CD4-positive, alpha-beta memory T cell (primary cell): ENCODE results near the gene ARHGEF4. TPM values are rescaled to one million over a fixed set of nuclear protein-coding genes. Genes with fewer than 3 reads are reported as not detected.

Experiments
- CTCF ChIA-PET: fragments of 350-600 bp; sonication (Branson Sonifier 250); formaldehyde crosslinking; loops from one replicate; lab custom pipeline; 2021; ENCODE audit warnings: inconsistent platforms; ENCODE audit not compliant: partially characterized antibody; lab: Charles Lee
- POLR2A ChIA-PET: fragments of 350-600 bp; sonication (Branson Sonifier 250); formaldehyde crosslinking; loops from one replicate; lab custom pipeline; 2021; ENCODE audit not compliant: partially characterized antibody; lab: Charles Lee
- DNase-seq, 5 donors: peaks; one replicate each; pipeline versions ENCODE4 v3.0.0 to v3.0.0-alpha.2; 2020 to 2022; ENCODE audit warnings: mixed read lengths in 1 of 5
- H3K27ac ChIP-seq: one replicate; pipeline ENCODE4 v1.7.0; 2013; ENCODE audit warnings: low read depth, low read length
- H3K27me3 ChIP-seq: 2 replicates; pipeline ENCODE4 v1.7.0; 2013; ENCODE audit warnings: mild to moderate bottlenecking, low read length, moderate library complexity; ENCODE audit not compliant: insufficient read depth
- H3K36me3 ChIP-seq: 2 replicates; pipeline ENCODE4 v1.7.0; 2013; ENCODE audit warnings: mild to moderate bottlenecking, low read length, moderate library complexity; ENCODE audit not compliant: insufficient read depth
- H3K4me1 ChIP-seq: 2 replicates; pipeline ENCODE4 v1.7.0; 2013; ENCODE audit warnings: mild to moderate bottlenecking, low read length, moderate library complexity; ENCODE audit not compliant: insufficient read depth
- H3K4me3 ChIP-seq, 2 donors: one replicate each; pipeline ENCODE4 v1.7.0; 2013; ENCODE audit warnings: low read length in 2 of 2, mild to moderate bottlenecking in 1 of 2
- H3K9me3 ChIP-seq, 2 donors: one replicate each; pipeline ENCODE4 v1.7.0; 2013; ENCODE audit warnings: low read length in 2 of 2, control low read depth in 1 of 2; ENCODE audit not compliant: control insufficient read depth in 1 of 2
- H3K27ac Mint-ChIP-seq, 7 donors: one replicate each; pipeline ENCODE4 v1.8.0; 2020 to 2021; ENCODE audit warnings: mixed read lengths in 7 of 7, mild to moderate bottlenecking in 6 of 7, inconsistent platforms in 3 of 7, moderate library complexity in 3 of 7
- H3K27me3 Mint-ChIP-seq, 2 donors: one replicate each; pipeline ENCODE4 v1.8.0; 2020 to 2021; ENCODE audit warnings: mixed read lengths in 2 of 2
- H3K36me3 Mint-ChIP-seq, 2 donors: one replicate each; pipeline ENCODE4 v1.8.0; 2020 to 2021; ENCODE audit warnings: mixed read lengths in 2 of 2, inconsistent platforms in 1 of 2, mild to moderate bottlenecking in 1 of 2
- H3K4me1 Mint-ChIP-seq, 4 donors: one replicate each; pipeline ENCODE4 v1.8.0; 2020 to 2021; ENCODE audit warnings: mixed read lengths in 4 of 4, mild to moderate bottlenecking in 1 of 4
- H3K4me3 Mint-ChIP-seq, 8 donors: one replicate each; pipeline ENCODE4 v1.8.0; 2020 to 2021; ENCODE audit warnings: mixed read lengths in 8 of 8, mild to moderate bottlenecking in 7 of 8, moderate library complexity in 6 of 8, inconsistent platforms in 3 of 8
- H3K9me3 Mint-ChIP-seq, 8 donors: one replicate each; pipeline ENCODE4 v1.8.0; 2020 to 2021; ENCODE audit warnings: mixed read lengths in 8 of 8, mild to moderate bottlenecking in 5 of 8, inconsistent platforms in 3 of 8, moderate library complexity in 1 of 8
- intact Hi-C: fragments of 100-400 bp; cut with micrococcal nuclease; formaldehyde crosslinking; loops from one replicate; pipeline ENCODE4 v1.15.1; 2023
- polyA plus RNA-seq, 2 donors: library from polyadenylated mRNA; unstranded; fragments of 300-500 nt; fragmentation: Illumina TruSeq; gene quantifications; one replicate each; pipeline ENCODE4 v1.2.3, GENCODE V29; 2021
- total RNA-seq, 2 experiments: library from RNA; stranded (reverse); gene quantifications; one replicate each; pipeline ENCODE4 v1.2.3, GENCODE V29; 2021

The ARHGEF4 gene
- total and polyA plus RNA-seq, 4 experiments from 2014 or later = 1.4 to 2.6 (median 2.1) TPM

DNA sequence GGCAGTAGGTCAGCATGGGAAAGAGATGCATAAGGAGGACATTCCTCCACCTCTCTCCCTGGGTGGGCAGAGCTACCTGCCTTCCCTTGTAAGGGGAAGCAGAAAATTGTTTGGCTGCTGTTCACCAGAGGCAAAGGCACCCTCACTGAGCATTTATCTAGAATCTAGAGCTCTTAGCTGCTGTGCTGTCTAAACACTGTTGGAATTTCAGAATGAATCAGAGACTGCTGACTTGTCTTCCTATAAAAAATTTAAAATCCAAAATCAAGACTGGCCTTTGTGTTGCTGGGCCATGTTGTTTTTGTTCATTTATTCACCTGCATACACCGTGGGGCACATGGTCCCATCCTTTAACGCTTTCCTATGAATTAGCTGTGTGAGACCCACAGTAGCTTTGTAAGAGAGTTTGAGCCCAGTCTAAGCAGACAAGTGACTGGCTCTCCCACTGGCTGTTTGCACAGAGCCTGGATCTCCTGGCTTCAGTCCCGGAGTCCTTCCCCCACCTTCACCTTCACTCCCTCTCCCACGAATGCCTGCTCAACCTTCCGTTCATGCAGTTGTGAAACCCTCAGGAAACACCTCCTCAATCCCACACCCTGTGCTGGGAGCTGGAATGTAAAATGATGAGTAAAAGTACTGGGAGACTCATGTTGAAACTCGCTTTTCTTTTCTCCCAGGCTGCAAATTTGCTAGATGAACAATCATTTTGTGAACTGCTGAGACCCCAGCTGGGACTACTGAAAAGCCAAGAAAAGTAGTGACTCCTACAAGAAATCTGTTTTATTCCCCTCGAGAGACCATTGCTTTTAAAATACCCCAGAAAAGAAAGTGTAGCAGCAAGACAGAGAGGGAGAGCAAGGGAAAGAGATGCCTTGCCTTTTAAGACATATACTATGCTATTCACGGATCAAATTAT is 180.4 kb downstream of the ARHGEF4 start:
- H3K27ac ChIP-seq = no peak overlapping the region
- Mint-ChIP-seq H3K27me3 (peaks cover 9 to 13% of the 10 kb centered on the region in 2 donors), H3K9me3 (peaks cover 0 to 6% (median 3%) of the 10 kb centered on the region in 8 donors), H3K4me3 (no peak overlapping the region), H3K36me3 (no peaks in the 10 kb centered on the region), H3K27ac (no peak overlapping the region), H3K4me1 (peaks cover 0 to under 1% (median 0%) of the 10 kb centered on the region in 4 donors)
- H3K36me3 ChIP-seq = no peaks in the 10 kb centered on the region
- POLR2A ChIA-PET = no interaction called here
- no peaks in the 10 kb centered on the region for H3K4me1 ChIP-seq
- intact Hi-C loops = no loop called here
- H3K4me3 ChIP-seq = no peak overlapping the region
- no peaks in the 10 kb centered on the region for H3K9me3 ChIP-seq
- H3K27me3 ChIP-seq = no peaks in the 10 kb centered on the region
- DNase-seq = no peak
- CTCF ChIA-PET = no interaction called here

DNA sequence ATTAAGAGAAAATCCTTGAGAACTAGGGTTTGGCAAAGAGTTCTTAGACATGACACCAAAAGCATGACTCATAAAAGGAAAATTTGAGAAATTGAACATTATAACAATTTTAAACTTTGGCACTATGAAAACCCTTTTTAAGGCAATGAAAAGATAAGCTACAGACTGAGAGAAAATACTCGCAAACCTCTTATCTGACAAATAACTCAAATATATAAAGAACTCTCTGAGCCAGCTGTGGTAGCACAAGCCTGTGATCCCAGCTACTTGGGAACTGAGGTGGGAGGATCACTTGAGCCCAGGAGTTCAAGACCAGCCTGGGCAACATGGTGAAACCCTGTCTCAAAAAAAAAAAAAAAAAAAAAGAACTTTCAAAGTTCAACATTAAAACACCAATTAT is 186.0 kb downstream of the ARHGEF4 start:
- Histone ChIP-seq H3K27me3 (no peaks in the 10 kb centered on the region), H3K36me3 (no peaks in the 10 kb centered on the region), H3K4me3 (no peak overlapping the region), H3K27ac (no peak overlapping the region), H3K4me1 (no peaks in the 10 kb centered on the region), H3K9me3 (no peaks in the 10 kb centered on the region)
- intact Hi-C loops = no loop called here
- peaks cover 0 to 1% of the 10 kb centered on the region in 2 donors for H3K36me3 Mint-ChIP-seq
- H3K4me1 Mint-ChIP-seq = no peaks in the 10 kb centered on the region
- peaks cover 2 to 12% (median 9%) of the 10 kb centered on the region in 8 donors for H3K9me3 Mint-ChIP-seq
- no peak overlapping the region for H3K4me3 Mint-ChIP-seq
- no peak for DNase-seq
- CTCF ChIA-PET = no interaction called here
- H3K27ac Mint-ChIP-seq = no peak overlapping the region
- POLR2A ChIA-PET = no interaction called here
- peaks cover 18 to 37% of the 10 kb centered on the region in 2 donors for H3K27me3 Mint-ChIP-seq

DNA sequence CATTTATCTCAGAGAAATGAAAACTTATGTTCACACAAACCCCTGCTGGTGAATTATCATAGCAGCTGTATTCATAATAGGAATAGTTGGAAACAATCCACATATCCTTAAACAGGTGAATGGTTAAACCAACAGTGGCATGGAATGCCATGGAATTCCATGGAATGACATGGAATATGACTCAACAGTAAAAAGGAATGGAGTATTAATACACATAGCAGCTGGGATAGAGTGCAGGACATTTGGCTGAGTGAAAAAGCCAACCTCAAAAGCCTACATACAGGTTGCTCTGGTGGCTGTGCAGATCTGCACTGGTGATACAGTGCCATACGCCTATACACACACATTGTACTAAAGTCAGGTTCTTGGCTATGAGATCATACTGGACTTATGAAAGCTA is 187.0 kb downstream of the ARHGEF4 start:
- no peaks in the 10 kb centered on the region for H3K9me3 ChIP-seq
- no peaks in the 10 kb centered on the region for H3K4me1 ChIP-seq
- DNase-seq = no peak
- H3K27ac ChIP-seq = no peak overlapping the region
- peaks cover 18 to 39% of the 10 kb centered on the region in 2 donors for H3K27me3 Mint-ChIP-seq
- peaks cover 2 to 15% (median 11%) of the 10 kb centered on the region in 8 donors for H3K9me3 Mint-ChIP-seq
- no peak overlapping the region for H3K4me3 ChIP-seq
- no peaks in the 10 kb centered on the region for H3K27me3 ChIP-seq
- H3K27ac Mint-ChIP-seq = no peak overlapping the region
- ChIA-PET POLR2A (no interaction called here), CTCF (interaction anchor here (2.2 kb wide), 1 partner anchor 17 kb away, joined by 5 read pairs; no protein-coding TSS in a partner anchor)
- H3K36me3 ChIP-seq = no peaks in the 10 kb centered on the region
- peaks cover 0 to 1% of the 10 kb centered on the region in 2 donors for H3K36me3 Mint-ChIP-seq
- intact Hi-C loops = no loop called here
- H3K4me3 Mint-ChIP-seq = no peak overlapping the region
- no peaks in the 10 kb centered on the region for H3K4me1 Mint-ChIP-seq

DNA sequence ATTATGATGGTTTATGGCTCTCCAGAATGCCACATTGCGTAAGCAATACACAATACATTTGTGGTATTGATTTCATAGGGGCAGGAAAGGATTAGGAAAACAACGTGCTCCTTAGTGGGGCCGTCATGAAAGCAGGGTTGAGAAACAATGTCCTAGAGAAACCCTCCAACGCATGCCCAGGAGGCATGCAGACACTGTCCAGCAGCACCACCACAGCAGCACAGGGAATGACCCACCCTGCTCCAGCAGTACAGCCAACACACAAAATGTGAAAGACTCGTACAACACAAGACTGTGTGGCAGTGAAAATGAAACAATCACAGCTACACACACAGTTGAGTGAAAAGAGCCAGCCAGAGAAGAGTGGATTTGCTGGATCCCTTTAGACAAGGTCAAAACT is 190.2 kb downstream of the ARHGEF4 start:
- CTCF ChIA-PET = no interaction called here
- Histone ChIP-seq H3K9me3 (no peaks in the 10 kb centered on the region), H3K4me1 (no peaks in the 10 kb centered on the region), H3K36me3 (no peaks in the 10 kb centered on the region), H3K4me3 (no peak overlapping the region), H3K27me3 (no peaks in the 10 kb centered on the region), H3K27ac (no peak overlapping the region)
- no peaks in the 10 kb centered on the region for H3K4me1 Mint-ChIP-seq
- peaks cover 0 to 1% of the 10 kb centered on the region in 2 donors for H3K36me3 Mint-ChIP-seq
- H3K27me3 Mint-ChIP-seq = peaks cover 15 to 44% of the 10 kb centered on the region in 2 donors
- no peak overlapping the region for H3K4me3 Mint-ChIP-seq
- no peak for DNase-seq
- intact Hi-C loops = no loop called here
- no peak overlapping the region for H3K27ac Mint-ChIP-seq
- H3K9me3 Mint-ChIP-seq = peaks cover 0 to 12% (median 8%) of the 10 kb centered on the region in 8 donors
- POLR2A ChIA-PET = no interaction called here

DNA sequence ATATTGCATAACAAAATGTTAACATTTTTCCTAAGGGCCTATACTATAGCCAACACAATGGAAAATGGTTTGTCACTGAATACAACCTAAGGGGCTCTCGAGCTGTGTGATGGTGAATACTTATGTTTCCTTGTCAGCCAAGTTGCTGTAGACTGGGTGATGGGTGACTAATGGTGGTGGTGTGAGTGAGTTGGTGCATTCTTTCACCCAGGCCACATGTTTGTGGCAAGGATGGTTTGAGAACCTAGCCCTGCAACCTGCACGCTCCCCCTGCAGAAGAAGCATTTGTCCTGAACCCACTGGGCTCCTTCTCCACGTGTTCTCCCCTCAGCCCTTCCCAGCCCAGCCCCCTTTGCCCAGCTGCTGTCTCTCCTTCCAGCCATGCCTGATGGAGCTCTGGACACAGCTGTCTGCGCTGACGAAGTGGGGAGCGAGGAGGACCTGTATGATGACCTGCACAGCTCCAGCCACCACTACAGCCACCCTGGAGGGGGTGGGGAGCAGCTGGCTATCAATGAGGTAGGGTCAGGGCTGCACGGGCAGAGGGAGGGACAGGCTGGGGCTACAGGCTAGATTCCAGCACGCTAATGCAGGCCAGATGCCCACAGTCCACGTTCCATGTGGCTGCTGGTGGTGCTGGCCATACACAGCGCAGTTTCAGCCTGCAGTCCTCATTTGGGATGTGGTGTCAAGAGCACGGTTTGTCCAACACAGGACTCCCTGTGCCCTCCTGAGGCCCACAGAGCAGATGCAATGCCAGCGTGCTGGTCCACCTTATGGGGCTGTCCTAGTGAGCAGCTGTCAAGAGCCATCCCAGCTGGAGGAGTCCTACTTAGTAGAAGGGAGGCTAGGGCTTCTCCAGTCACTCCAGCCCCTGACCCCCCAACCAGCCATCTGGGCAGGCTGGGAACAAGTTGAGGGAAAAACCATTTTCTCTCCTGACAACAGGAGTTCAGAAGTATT is 191.1 kb downstream of the ARHGEF4 start:
- no peak for DNase-seq
- Histone ChIP-seq H3K4me1 (no peaks in the 10 kb centered on the region), H3K27me3 (no peaks in the 10 kb centered on the region), H3K4me3 (no peak overlapping the region), H3K9me3 (no peaks in the 10 kb centered on the region), H3K36me3 (no peaks in the 10 kb centered on the region), H3K27ac (no peak overlapping the region)
- H3K4me3 Mint-ChIP-seq = no peak overlapping the region
- CTCF ChIA-PET = no interaction called here
- H3K27me3 Mint-ChIP-seq = peaks cover 12 to 45% of the 10 kb centered on the region in 2 donors
- peaks cover 0 to 1% of the 10 kb centered on the region in 2 donors for H3K36me3 Mint-ChIP-seq
- H3K9me3 Mint-ChIP-seq = peaks cover 0 to 12% (median 8%) of the 10 kb centered on the region in 8 donors
- POLR2A ChIA-PET = no interaction called here
- intact Hi-C loops = no loop called here
- no peaks in the 10 kb centered on the region for H3K4me1 Mint-ChIP-seq
- no peak overlapping the region for H3K27ac Mint-ChIP-seq

DNA sequence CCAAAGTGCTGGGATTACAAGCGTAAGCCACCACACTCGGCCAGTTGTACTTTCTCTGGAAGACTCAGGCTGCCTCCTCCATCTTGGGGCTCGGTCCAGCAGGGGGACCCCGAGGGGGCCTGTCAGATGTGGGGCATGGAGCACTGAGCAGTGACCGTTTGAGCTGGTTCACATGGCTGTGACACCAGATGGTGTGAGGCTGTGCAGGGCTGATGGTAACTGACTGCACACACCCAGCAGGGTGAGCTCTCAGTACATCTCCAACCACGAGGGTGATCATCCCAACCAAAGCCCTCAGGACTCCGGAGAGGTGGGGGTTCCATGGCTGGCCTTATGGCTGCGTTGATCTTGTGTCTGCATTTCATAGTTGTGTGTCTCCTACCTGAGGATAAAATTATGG is 193.1 kb downstream of the ARHGEF4 start:
- Mint-ChIP-seq H3K4me3 (no peak overlapping the region), H3K27ac (no peak overlapping the region), H3K27me3 (peaks cover 16 to 30% of the 10 kb centered on the region in 2 donors), H3K4me1 (peaks cover 0 to 4% (median 2%) of the 10 kb centered on the region in 4 donors), H3K36me3 (peaks cover 0 to 1% of the 10 kb centered on the region in 2 donors), H3K9me3 (peaks cover 0 to 12% (median 8%) of the 10 kb centered on the region in 8 donors)
- intact Hi-C loops = no loop called here
- H3K27ac ChIP-seq = no peak overlapping the region
- POLR2A ChIA-PET = no interaction called here
- H3K27me3 ChIP-seq = no peaks in the 10 kb centered on the region
- no peaks in the 10 kb centered on the region for H3K36me3 ChIP-seq
- CTCF ChIA-PET = no interaction called here
- no peaks in the 10 kb centered on the region for H3K4me1 ChIP-seq
- no peak overlapping the region for H3K4me3 ChIP-seq
- H3K9me3 ChIP-seq = no peaks in the 10 kb centered on the region
- DNase-seq = no peak
